Measurements from ENCODE around the gene SRM. TPM values are rescaled to one million over a fixed set of nuclear protein-coding genes. Genes with fewer than 3 reads are reported as not detected.
"Not testable (repeated sequence)": the region's sequence is repeated elsewhere in the genome, so short reads cannot be mapped to it uniquely, and the experiment has no call there.

The SRM gene
- total RNA-seq, 2 donors from 2014 or later, result 52.8 to 71.5 TPM

- H3K27ac ChIP-seq, result no peak overlapping the region
- no peak for DNase-seq (ENCODE audit: low spot score)
- H3K4me1 ChIP-seq, result peaks cover 0 to 15% of the 10 kb centered on the region in 2 donors
- no peaks in the 10 kb centered on the region for H3K27me3 ChIP-seq
- no peak overlapping the region for H3K4me3 ChIP-seq
- H3K36me3 ChIP-seq, result peaks cover 18% of the 10 kb centered on the region
- TF ChIP-seq CTCF (IDR thresholded peaks at IDR 0.05), result no peak
- H3K9me3 ChIP-seq, result no peaks in the 10 kb centered on the region
Measured at GRCh38 chr1:11054181-11054580, 5.6 kb downstream of the SRM start.

- Histone ChIP-seq H3K4me3 (no peak overlapping the region), H3K27ac (no peak overlapping the region), H3K9me3 (no peaks in the 10 kb centered on the region), H3K27me3 (no peaks in the 10 kb centered on the region), H3K36me3 (peaks cover 18% of the 10 kb centered on the region), H3K4me1 (peaks cover 0 to 10% of the 10 kb centered on the region in 2 donors)
- TF ChIP-seq CTCF (IDR thresholded peaks at IDR 0.05), result no peak
- no peak for DNase-seq (ENCODE audit: low spot score)
Measured at GRCh38 chr1:11053758-11054137, 6.1 kb downstream of the SRM start.

GRCh38 chr1:11052839-11053757, 6.7 kb downstream of the SRM start:
- H3K4me3 ChIP-seq, result no peak overlapping the region
- no peak overlapping the region for H3K27ac ChIP-seq
- no peak for DNase-seq (ENCODE audit: low spot score)
- no peaks in the 10 kb centered on the region for H3K27me3 ChIP-seq
- H3K4me1 ChIP-seq, result peaks cover 0 to 7% of the 10 kb centered on the region in 2 donors
- no peaks in the 10 kb centered on the region for H3K9me3 ChIP-seq
- H3K36me3 ChIP-seq, result peaks cover 18% of the 10 kb centered on the region
- no peak for TF ChIP-seq CTCF (IDR thresholded peaks at IDR 0.05)

- peaks cover 18% of the 10 kb centered on the region for H3K36me3 ChIP-seq
- H3K4me3 ChIP-seq, result no peak overlapping the region
- no peak overlapping the region for H3K27ac ChIP-seq
- no peak for TF ChIP-seq CTCF (IDR thresholded peaks at IDR 0.05)
- H3K4me1 ChIP-seq, result peaks cover 0 to 7% of the 10 kb centered on the region in 2 donors
- DNase-seq (ENCODE audit: low spot score), result no peak
- no peaks in the 10 kb centered on the region for H3K9me3 ChIP-seq
- H3K27me3 ChIP-seq, result no peaks in the 10 kb centered on the region
Measured at GRCh38 chr1:11051781-11052511, 7.9 kb downstream of the SRM start.

GRCh38 chr1:11051121-11051520, 8.7 kb downstream of the SRM start:
- H3K4me1 ChIP-seq; DNase-seq (ENCODE audit: low spot score); H3K27ac ChIP-seq; H3K9me3 ChIP-seq; H3K27me3 ChIP-seq; H3K4me3 ChIP-seq: not testable (repeated sequence)
- peaks cover 11% of the 10 kb centered on the region for H3K36me3 ChIP-seq

GRCh38 chr1:11046625-11047365, 13.0 kb downstream of the SRM start, which contains the start of gene MASP2:
Gene MASP2 (minus strand): TSS chr1:11047239. CDS start chr1:11047207, 32 bp downstream.
- Histone ChIP-seq H3K4me3 (no peak within 1 kb of the TSS), H3K36me3 (no peaks in the 10 kb centered on the region), H3K4me1 (no peaks in the 10 kb centered on the region), H3K9me3 (no peaks in the 10 kb centered on the region), H3K27ac (no peak within 1 kb of the TSS), H3K27me3 (no peaks in the 10 kb centered on the region)
- no peak for TF ChIP-seq CTCF (IDR thresholded peaks at IDR 0.05)
- DNase-seq (ENCODE audit: low spot score), result no peak

All from right atrium auricular region (tissue), 2 donors.